H1 (cell line): ENCODE measurements around the gene SLC4A1.

ENCODE experiments used
- BACH1 ChIP-seq: IDR thresholded peaks from 2 replicates; pipeline ENCODE4 v1.6.1; 2012; ENCODE audit warnings: low read length, improper control_type of control experiment
- CHD2 ChIP-seq: IDR thresholded peaks from 2 replicates; pipeline ENCODE4 v1.6.1; 2012; ENCODE audit warnings: low read length, improper control_type of control experiment
- CREB1 ChIP-seq: IDR thresholded peaks from 2 replicates; pipeline ENCODE4 v1.6.1; 2012; ENCODE audit warnings: inconsistent platforms
- CTCF ChIP-seq, 3 experiments: IDR thresholded peaks; 1 replicate in 2 of 3; 2 replicates in 1 of 3; pipeline versions ENCODE4 v1.5.1 to v1.6.1; 2011; ENCODE audit warnings: low read length in 3 of 3, mild to moderate bottlenecking in 3 of 3, inconsistent platforms in 2 of 3, low read depth in 1 of 3, moderate library complexity in 1 of 3; ENCODE audit not compliant: insufficient read depth in 1 of 3; ENCODE audit errors: control extremely low read depth in 1 of 3
- EP300 ChIP-seq, 2 experiments: IDR thresholded peaks; 1 replicate in 1 of 2; 2 replicates in 1 of 2; pipeline ENCODE4 v1.6.1; 2011 to 2012; ENCODE audit warnings: low read depth in 2 of 2, low read length in 2 of 2, mild to moderate bottlenecking in 2 of 2, borderline replicate concordance in 1 of 2, inconsistent platforms in 1 of 2, moderate library complexity in 1 of 2
- EZH2 ChIP-seq: fragments of 200-600 bp; sonication (generic); IDR thresholded peaks from 2 replicates; pipeline ENCODE4 v1.7.1; 2012; ENCODE audit warnings: low read depth, mild to moderate bottlenecking, moderate library complexity, low read length, inconsistent platforms; ENCODE audit not compliant: severe bottlenecking
- POLR2A ChIP-seq, 2 experiments: IDR thresholded peaks; 1 replicate in 1 of 2; 2 replicates in 1 of 2; pipeline ENCODE4 v1.6.1; 2011; ENCODE audit warnings: low read depth in 2 of 2, low read length in 2 of 2, mild to moderate bottlenecking in 2 of 2; ENCODE audit errors: control extremely low read depth in 1 of 2
- RFX5 ChIP-seq: IDR thresholded peaks from 2 replicates; pipeline ENCODE4 v1.6.1; 2011; ENCODE audit warnings: low read depth, low read length, improper control_type of control experiment, borderline replicate concordance
- SP1 ChIP-seq: IDR thresholded peaks from 2 replicates; pipeline ENCODE4 v1.6.1; 2011; ENCODE audit warnings: low read depth, low read length
- TEAD4 ChIP-seq: IDR thresholded peaks from 2 replicates; pipeline ENCODE4 v1.6.1; 2012; ENCODE audit warnings: low read depth, low read length, inconsistent platforms, mixed read lengths

- TF ChIP-seq CTCF (IDR thresholded peaks at IDR 0.05; ENCODE audit: control extremely low read depth in 1 of 3, insufficient read depth in 1 of 3, low read depth in 1 of 3, low read length in 3 of 3) (no peak), EZH2 (no peak), POLR2A (IDR thresholded peaks at IDR 0.05; ENCODE audit: control extremely low read depth in 1 of 2, low read depth in 2 of 2, low read length in 2 of 2) (no peak), EP300 (IDR thresholded peaks at IDR 0.05; ENCODE audit: borderline replicate concordance in 1 of 2, low read depth in 2 of 2, low read length in 2 of 2) (no peak), CREB1 (no peak), BACH1 (no peak), CHD2 (no peak), TEAD4 (no peak), RFX5 (no peak), SP1 (no peak)
These were observed 18.3 kb downstream of the SLC4A1 start for GRCh38 chr17:44249501-44250246.
